Upper lobe of right lung (tissue), 1 donor: ENCODE data around the gene GRAMD2B. TPM values are rescaled to one million over a fixed set of nuclear protein-coding genes. Genes with fewer than 3 reads are reported as not detected.

Experiments
- ATAC-seq: fragments of 200-7000 bp; cut with Tn5 transposase; one replicate; pipeline ENCODE4 v1.9.1; 2020; ENCODE audit warnings: mild to moderate bottlenecking, moderate library complexity
- DNase-seq: peaks from one replicate; pipeline ENCODE4 v3.0.0-alpha.2; 2020
- H3K27ac ChIP-seq: fragments of 200-600 bp; one replicate; pipeline ENCODE4 v1.8.0; 2022
- H3K27me3 ChIP-seq: fragments of 200-600 bp; one replicate; pipeline ENCODE4 v1.8.0; 2022; ENCODE audit warnings: mild to moderate bottlenecking
- H3K36me3 ChIP-seq: fragments of 200-600 bp; one replicate; pipeline ENCODE4 v1.8.0; 2022
- H3K4me1 ChIP-seq: fragments of 200-600 bp; one replicate; pipeline ENCODE4 v1.8.0; 2022
- H3K4me3 ChIP-seq: fragments of 200-600 bp; one replicate; pipeline ENCODE4 v1.8.0; 2022; ENCODE audit warnings: mild to moderate bottlenecking
- H3K9me3 ChIP-seq: fragments of 200-600 bp; one replicate; pipeline ENCODE4 v1.8.0; 2022
- CTCF ChIP-seq: fragments of 200-600 bp; IDR thresholded peaks from one replicate; pipeline ENCODE4 v1.8.0; 2022; ENCODE audit warnings: antibody characterized with exemption
- intact Hi-C: fragments of 100-400 bp; cut with DNase I; formaldehyde crosslinking; loops from one replicate; pipeline ENCODE4 v1.11.0; 2022
- total RNA-seq: library from RNA; stranded (reverse); fragmentation: NEBNext Ultra II Directional; extraction: Animal tissue kit (Norgen Biotek cat#: 25700); gene quantifications from one replicate; pipeline ENCODE4 v1.2.1, GENCODE V29; 2021
- donor health status: DM: no; HTN: yes; CAD: no; lungs with severe emphysema.

The GRAMD2B gene
- total RNA-seq, 1 donor from 2014 or later: 17.0 TPM

- Histone ChIP-seq H3K36me3 (no peaks in the 10 kb centered on the region), H3K4me3 (no peak overlapping the region), H3K27ac (no peak overlapping the region), H3K4me1 (peaks cover under 1% of the 10 kb centered on the region), H3K9me3 (no peaks in the 10 kb centered on the region), H3K27me3 (no peaks in the 10 kb centered on the region)
- no peak for TF ChIP-seq CTCF
- ATAC-seq (no peak), DNase-seq (no peak)
- intact Hi-C loops: no loop called here
Measured at GRCh38 chr5:126445502-126446174, 22.4 kb downstream of the GRAMD2B start.

GRCh38 chr5:126446498-126447224, 23.5 kb downstream of the GRAMD2B start:
- TF ChIP-seq CTCF: no peak
- H3K27ac ChIP-seq: no peak overlapping the region
- H3K27me3 ChIP-seq: no peaks in the 10 kb centered on the region
- no peak overlapping the region for H3K4me3 ChIP-seq
- ATAC-seq (peak; percentile 39), DNase-seq (no peak)
- intact Hi-C loops: no loop called here
- H3K4me1 ChIP-seq: peaks cover 4% of the 10 kb centered on the region
- H3K36me3 ChIP-seq: no peaks in the 10 kb centered on the region
- no peaks in the 10 kb centered on the region for H3K9me3 ChIP-seq

- no peak overlapping the region for H3K4me3 ChIP-seq
- no peak overlapping the region for H3K27ac ChIP-seq
- intact Hi-C loops: no loop called here
- H3K27me3 ChIP-seq: no peaks in the 10 kb centered on the region
- H3K36me3 ChIP-seq: no peaks in the 10 kb centered on the region
- H3K4me1 ChIP-seq: peaks cover 4% of the 10 kb centered on the region
- ATAC-seq (no peak), DNase-seq (no peak)
- no peak for TF ChIP-seq CTCF
- no peaks in the 10 kb centered on the region for H3K9me3 ChIP-seq
Measured at GRCh38 chr5:126448720-126449119, 25.5 kb downstream of the GRAMD2B start.

- Histone ChIP-seq H3K4me1 (peaks cover 4% of the 10 kb centered on the region), H3K36me3 (no peaks in the 10 kb centered on the region), H3K27ac (peak overlapping the region; percentile 60), H3K27me3 (no peaks in the 10 kb centered on the region), H3K4me3 (peak overlapping the region; percentile 17), H3K9me3 (no peaks in the 10 kb centered on the region)
- ATAC-seq (peak; percentile 64), DNase-seq (no peak)
- no peak for TF ChIP-seq CTCF
- intact Hi-C loops: no loop called here
Measured at GRCh38 chr5:126449751-126450271, 26.6 kb downstream of the GRAMD2B start.

- TF ChIP-seq CTCF: no peak
- ATAC-seq (no peak), DNase-seq (no peak)
- intact Hi-C loops: no loop called here
- Histone ChIP-seq H3K27ac (peak overlapping the region; percentile 60), H3K9me3 (no peaks in the 10 kb centered on the region), H3K4me1 (peaks cover 4% of the 10 kb centered on the region), H3K4me3 (peak overlapping the region; percentile 17), H3K27me3 (no peaks in the 10 kb centered on the region), H3K36me3 (no peaks in the 10 kb centered on the region)
Measured at GRCh38 chr5:126450346-126450745, 27.1 kb downstream of the GRAMD2B start.
